ACC112 (cell line): Measurements from ENCODE around the gene PCAT6.

Source experiments
- H2AFZ ChIP-seq: fragments of 200-600 bp; sonication (generic); one replicate; pipeline ENCODE4 v1.6.0; 2017; ENCODE audit warnings: antibody characterized with exemption, low read length; ENCODE audit not compliant: unreplicated experiment
- H3K27ac ChIP-seq: fragments of 200-600 bp; sonication (generic); 2 replicates; pipeline ENCODE4 v1.5.1; 2014; ENCODE audit warnings: low read depth, mild to moderate bottlenecking, antibody characterized with exemption, low read length, moderate library complexity
- H3K27me3 ChIP-seq: fragments of 200-600 bp; sonication (generic); 2 replicates; pipeline ENCODE4 v1.6.1; 2014; ENCODE audit warnings: mild to moderate bottlenecking, antibody characterized with exemption, low read length, moderate library complexity, mixed read lengths; ENCODE audit not compliant: insufficient read depth
- H3K36me3 ChIP-seq: fragments of 200-600 bp; sonication (generic); 2 replicates; pipeline ENCODE4 v1.6.1; 2016; ENCODE audit warnings: mild to moderate bottlenecking, antibody characterized with exemption, low read length, moderate library complexity, mixed read lengths; ENCODE audit not compliant: insufficient read depth
- H3K4me1 ChIP-seq: fragments of 200-600 bp; sonication (generic); one replicate; pipeline ENCODE4 v1.6.1; 2016; ENCODE audit warnings: low read length, mixed read lengths; ENCODE audit not compliant: insufficient read depth, unreplicated experiment, control insufficient read depth
- H3K4me3 ChIP-seq: fragments of 200-600 bp; sonication (generic); 2 replicates; pipeline ENCODE4 v1.5.1; 2014; ENCODE audit warnings: mild to moderate bottlenecking, low read depth, low read length
- H3K79me2 ChIP-seq: fragments of 200-600 bp; sonication (generic); one replicate; pipeline ENCODE4 v1.6.0; 2016; ENCODE audit warnings: low read length; ENCODE audit not compliant: control insufficient read depth, unreplicated experiment, insufficient read depth

Gene PCAT6

DNA sequence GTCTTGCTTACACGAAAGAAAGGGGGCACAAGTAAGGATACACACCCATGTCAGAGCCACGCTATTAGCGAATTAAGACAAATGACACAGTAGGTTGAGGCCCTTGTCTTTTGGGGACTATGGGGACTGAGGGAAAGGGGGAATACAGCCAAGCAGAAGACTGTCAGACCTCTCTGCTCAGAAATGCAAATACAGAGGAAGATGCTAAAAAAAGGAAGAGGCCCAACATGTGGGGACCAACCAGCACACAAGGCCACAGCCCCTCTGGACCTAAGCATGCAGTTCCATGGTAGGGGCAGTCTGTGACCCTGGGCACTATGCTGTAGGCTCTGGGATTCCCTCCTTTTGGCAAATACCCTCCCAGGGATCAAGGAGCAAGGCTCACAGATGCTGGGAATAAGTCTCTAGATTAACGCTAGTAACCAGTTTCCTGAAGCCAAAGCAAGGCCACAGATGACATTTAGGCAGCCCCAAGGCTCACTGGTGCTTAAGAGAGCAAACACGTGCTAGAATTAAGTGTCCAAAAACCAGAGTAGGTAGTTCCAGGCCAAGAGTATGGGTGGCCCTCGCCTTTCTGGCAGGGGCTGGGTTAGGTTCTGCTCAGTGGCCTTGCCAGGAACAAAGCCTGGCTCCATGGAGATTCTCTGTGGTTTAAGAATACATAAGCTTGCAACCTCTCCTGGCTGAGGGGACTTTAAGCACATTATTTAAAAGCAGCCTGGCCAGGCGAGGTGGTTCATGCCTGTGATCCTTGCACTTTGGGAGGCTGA lies 40.0 kb downstream of the PCAT6 start:
- H2AFZ ChIP-seq: no peak overlapping the region
- H3K79me2 ChIP-seq: no peaks in the 10 kb centered on the region
- H3K36me3 ChIP-seq: no peaks in the 10 kb centered on the region

DNA sequence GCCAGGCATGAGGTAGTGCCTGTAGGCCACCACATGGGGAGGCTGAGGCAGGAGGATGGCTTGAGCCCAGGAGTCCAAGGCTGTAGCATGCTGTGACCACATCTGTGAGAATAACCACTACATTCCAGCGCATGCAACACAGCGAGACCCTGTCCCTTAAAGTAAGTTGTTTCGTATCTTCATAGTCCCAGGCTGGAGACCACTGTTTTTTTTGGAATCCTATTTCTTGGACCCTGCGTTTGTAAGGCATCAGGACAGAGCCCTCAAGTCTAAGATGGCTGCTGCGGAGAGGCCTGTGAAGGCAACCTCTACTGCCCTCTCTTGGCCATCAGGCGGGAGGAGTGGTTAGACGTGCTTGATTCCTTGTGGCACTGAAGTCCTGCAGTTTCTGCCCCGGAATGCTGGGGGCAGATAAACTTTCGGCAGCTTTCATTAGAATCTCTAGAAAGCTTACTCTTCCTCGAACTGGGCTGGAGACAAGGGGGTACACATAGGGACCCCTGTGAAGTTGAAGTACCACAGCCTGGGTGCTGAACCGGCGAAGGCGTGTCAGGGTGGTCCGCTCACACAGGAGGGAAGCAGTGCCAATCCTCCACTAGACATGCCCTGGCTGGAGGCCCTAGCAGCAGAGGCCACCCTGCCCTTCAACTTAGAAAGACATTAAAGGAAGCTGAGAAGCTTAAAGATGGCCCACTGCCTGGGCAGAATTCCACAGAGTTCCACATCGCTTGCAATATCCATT lies 41.6 kb downstream of the PCAT6 start:
- no peaks in the 10 kb centered on the region for H3K4me1 ChIP-seq
- H3K36me3 ChIP-seq: no peaks in the 10 kb centered on the region
- no peak overlapping the region for H3K27ac ChIP-seq
- peak overlapping the region; percentile 38 for H2AFZ ChIP-seq
- no peak overlapping the region for H3K4me3 ChIP-seq
- no peaks in the 10 kb centered on the region for H3K27me3 ChIP-seq
- no peaks in the 10 kb centered on the region for H3K79me2 ChIP-seq

More for the DNA sequence above, 40.0 kb downstream of the PCAT6 start:
- Histone ChIP-seq H3K27ac (no peak overlapping the region), H3K27me3 (no peaks in the 10 kb centered on the region), H3K4me1 (no peaks in the 10 kb centered on the region), H3K4me3 (no peak overlapping the region)

DNA sequence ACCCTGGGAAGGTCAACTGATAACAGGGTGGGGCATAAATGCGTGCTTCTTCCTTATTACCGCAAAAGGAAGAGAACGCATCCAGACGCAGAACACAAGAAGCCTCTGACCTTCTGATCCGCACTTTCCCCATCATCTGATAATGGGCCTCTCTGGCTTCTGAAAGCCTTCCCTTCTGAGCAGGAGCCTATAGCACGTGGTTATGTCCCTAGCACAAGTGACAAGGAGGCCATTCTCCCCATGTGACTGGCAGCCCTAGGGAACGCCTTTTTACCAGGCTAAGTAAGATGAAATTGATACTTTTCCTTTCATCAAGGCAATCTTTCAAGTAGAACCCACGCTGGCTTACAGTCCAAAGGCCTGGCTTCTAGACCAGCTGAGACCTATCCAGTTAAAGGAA lies 44.0 kb downstream of the PCAT6 start:
- Histone ChIP-seq H3K27me3 (no peaks in the 10 kb centered on the region), H3K36me3 (no peaks in the 10 kb centered on the region), H2AFZ (no peak overlapping the region), H3K4me1 (peaks cover 5% of the 10 kb centered on the region), H3K4me3 (no peak overlapping the region), H3K27ac (no peak overlapping the region), H3K79me2 (no peaks in the 10 kb centered on the region)

DNA sequence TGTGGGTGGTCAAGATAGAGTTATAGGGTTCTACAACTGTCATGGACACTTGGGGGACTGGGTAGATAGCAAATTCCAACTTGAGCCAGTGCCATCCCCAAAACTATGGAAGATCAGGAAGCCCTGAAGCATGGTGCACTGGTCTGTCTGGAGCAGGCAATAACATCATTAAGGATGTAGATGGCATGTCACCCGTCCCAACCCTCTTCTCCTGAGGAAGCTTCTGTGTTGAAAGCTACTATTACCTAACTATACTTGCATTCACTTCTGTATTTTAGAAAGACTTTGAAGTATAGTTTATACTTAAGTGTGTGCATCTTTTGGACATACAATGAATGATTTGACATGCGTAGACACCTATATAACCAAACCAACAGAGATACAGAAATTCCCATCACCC lies 45.3 kb downstream of the PCAT6 start:
- Histone ChIP-seq H3K27me3 (no peaks in the 10 kb centered on the region), H2AFZ (no peak overlapping the region), H3K36me3 (no peaks in the 10 kb centered on the region), H3K4me1 (peaks cover 5% of the 10 kb centered on the region), H3K79me2 (no peaks in the 10 kb centered on the region), H3K27ac (no peak overlapping the region), H3K4me3 (no peak overlapping the region)

DNA sequence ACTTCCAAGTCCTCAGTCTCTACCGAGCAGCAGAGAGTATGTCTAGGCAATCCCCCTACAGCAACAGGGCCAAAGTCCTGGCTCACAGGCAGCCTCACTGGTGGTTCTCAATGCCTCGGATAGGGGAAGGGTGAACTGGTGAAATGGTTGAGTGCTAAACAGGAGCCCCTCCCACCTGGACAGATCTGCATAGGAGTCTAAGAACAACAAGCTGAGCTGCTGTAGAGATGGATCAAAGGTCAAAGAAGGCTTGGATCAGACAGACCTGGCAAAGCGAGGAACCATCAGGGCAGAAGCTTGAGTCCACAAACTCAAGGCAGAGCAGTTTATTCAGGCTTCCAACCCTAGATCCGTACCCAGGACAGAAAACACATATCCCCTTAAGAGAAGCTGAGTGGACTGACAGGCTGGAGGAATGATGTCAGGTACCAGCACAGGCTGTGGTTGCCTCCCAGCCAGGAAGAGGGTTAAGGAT lies 46.4 kb downstream of the PCAT6 start:
- Histone ChIP-seq H2AFZ (no peak overlapping the region), H3K79me2 (no peaks in the 10 kb centered on the region), H3K4me3 (no peak overlapping the region), H3K4me1 (peaks cover 5% of the 10 kb centered on the region), H3K27me3 (no peaks in the 10 kb centered on the region), H3K36me3 (no peaks in the 10 kb centered on the region), H3K27ac (no peak overlapping the region)

DNA sequence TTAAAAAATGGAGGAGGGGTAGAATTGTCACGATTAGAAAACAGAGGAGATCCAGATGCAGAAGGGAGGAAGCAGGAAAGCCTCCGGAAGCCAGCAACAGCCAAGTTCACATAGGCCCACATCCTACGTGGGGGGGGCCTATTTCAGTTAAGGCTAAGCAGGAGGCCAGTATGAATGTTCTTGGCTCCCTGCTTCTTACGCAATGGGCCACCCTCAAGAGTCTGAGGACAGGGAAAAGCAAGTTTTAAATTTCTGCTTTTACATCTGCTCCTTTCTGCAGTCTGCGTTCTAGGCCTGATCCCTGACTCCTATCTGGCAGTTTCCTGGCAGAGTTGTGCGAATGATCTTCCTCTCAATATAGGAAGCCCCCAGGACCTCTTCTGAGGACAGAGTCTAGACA lies 47.6 kb downstream of the PCAT6 start:
- Histone ChIP-seq H3K4me3 (no peak overlapping the region), H3K36me3 (no peaks in the 10 kb centered on the region), H3K79me2 (no peaks in the 10 kb centered on the region), H3K4me1 (peaks cover 5% of the 10 kb centered on the region), H3K27ac (no peak overlapping the region), H2AFZ (no peak overlapping the region), H3K27me3 (peaks cover 10% of the 10 kb centered on the region)

DNA sequence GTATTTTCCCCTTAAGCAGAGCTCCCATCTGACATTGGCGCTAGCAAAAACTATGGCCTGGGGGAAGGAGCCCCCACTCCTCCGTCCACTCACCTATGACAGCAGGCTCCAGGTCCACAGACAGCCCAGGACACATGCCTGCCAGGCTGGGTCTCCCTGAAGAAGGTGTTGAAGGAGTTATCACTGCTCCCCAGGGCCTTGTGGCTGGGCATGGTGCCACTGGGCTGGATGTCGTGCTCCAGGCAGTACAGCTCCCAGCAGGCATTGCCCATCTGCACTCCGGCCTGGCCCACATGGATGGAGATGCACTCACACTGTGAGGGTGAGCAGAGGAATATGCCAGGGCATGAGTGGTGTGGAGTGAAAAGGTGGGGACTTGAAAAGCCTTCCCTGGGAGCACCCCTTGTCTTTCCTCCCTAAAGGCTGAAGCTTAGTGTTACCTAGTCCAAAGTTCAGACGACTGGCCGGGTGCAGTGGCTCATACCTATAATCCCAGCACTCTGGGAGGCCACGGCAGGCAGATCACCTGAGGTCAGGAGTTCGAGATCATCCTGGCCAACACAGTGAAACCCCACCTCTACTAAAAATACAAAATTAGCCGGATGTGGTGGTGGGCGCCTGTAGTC lies 48.1 kb downstream of the PCAT6 start:
- Histone ChIP-seq H3K27ac (no peak overlapping the region), H3K27me3 (peaks cover 16% of the 10 kb centered on the region)

DNA sequence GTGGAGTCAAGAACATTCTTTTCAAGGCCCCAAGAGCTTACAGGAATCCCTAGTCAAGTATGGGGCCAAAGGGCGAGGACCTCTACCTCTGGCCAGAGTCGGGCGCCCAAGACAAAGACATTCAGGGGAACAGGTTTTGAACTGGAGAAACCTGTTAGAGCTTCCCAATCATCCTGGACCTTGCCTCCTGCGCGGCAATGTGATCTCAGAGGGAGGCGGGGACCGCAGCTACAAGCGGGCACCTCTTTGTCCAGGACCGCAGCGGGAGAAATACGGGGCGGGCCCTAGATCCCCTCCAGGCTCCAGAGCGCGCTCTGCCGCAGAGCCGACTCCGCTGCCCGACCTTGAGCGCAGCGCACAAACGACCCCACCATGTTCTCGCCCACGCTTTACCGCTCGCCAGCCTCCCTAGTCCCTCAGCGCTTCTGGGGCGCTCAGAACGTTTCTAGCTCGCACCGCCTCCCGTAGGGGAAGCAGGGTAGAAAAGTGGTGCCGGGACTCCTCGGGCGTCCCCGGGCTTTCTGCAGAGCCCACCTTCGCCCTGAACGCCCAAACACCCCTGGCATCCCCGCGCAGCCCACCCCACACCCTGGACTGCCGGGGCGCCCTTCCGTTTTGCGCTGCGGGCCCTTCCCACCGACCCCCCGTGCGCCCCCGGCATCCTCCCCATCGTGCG lies 50.1 kb downstream of the PCAT6 start:
- peaks cover 29% of the 10 kb centered on the region for H3K27me3 ChIP-seq
- no peak overlapping the region for H3K27ac ChIP-seq
- H3K4me1 ChIP-seq: peaks cover 5% of the 10 kb centered on the region
- H2AFZ ChIP-seq: peak overlapping the region; percentile 73
- H3K4me3 ChIP-seq: peak overlapping the region; percentile 84
- no peaks in the 10 kb centered on the region for H3K36me3 ChIP-seq
- no peaks in the 10 kb centered on the region for H3K79me2 ChIP-seq

More for the DNA sequence above, 48.1 kb downstream of the PCAT6 start:
- Histone ChIP-seq H2AFZ (no peak overlapping the region), H3K4me1 (peaks cover 5% of the 10 kb centered on the region), H3K4me3 (no peak overlapping the region), H3K79me2 (no peaks in the 10 kb centered on the region), H3K36me3 (no peaks in the 10 kb centered on the region)
